ENCODE data around the gene EMC8. TPM values are rescaled to one million over a fixed set of nuclear protein-coding genes. Genes with fewer than 3 reads are reported as not detected.

The EMC8 gene
- 26.3 to 30.1 TPM (median 27.4 TPM) in 3 replicates for total RNA-seq
- long read RNA-seq, transcript EMC8-202 (4 exons, 1,935 nt) = minor isoform, 33 of 86 reads
- long read RNA-seq, transcript EMC8-201 (5 exons, 1,962 nt) = major isoform, 51 of 86 reads
- long read RNA-seq, partial matches to known transcripts = 0 of 86 reads
- long read RNA-seq, other reads (novel, unspliced or antisense) = 2 of 86 reads

GRCh38 chr16:85799497-85800320 is at the start of gene EMC8, which contains the start of gene COX4I1:
Gene EMC8 (minus strand): TSS chr16:85799544. CDS start chr16:85799295, 249 bp downstream.
Gene COX4I1 (plus strand): TSS chr16:85799695. CDS start chr16:85801206, 1,511 bp downstream.
- Mint-ChIP-seq H3K27me3 (ENCODE audit: low read depth) (no peaks in the 10 kb centered on the region), H3K27ac (ENCODE audit: unreplicated experiment) (peak within 1 kb of the TSS; percentile 96), H3K9me3 (ENCODE audit: low read depth) (no peaks in the 10 kb centered on the region), H3K4me3 (ENCODE audit: unreplicated experiment) (peak within 1 kb of the TSS; percentile 85), H3K4me1 (ENCODE audit: low read depth) (peaks cover 43% of the 10 kb centered on the region), H3K36me3 (ENCODE audit: low read depth) (peaks cover 31% of the 10 kb centered on the region)
- peak; percentile 98 for DNase-seq (ENCODE audit: low spot score)
- no peak for TF ChIP-seq CTCF (IDR thresholded peaks at IDR 0.05)

- H3K27me3 Mint-ChIP-seq (ENCODE audit: low read depth) = peaks cover 53% of the 10 kb centered on the region
- TF ChIP-seq CTCF (IDR thresholded peaks at IDR 0.05) = no peak
- H3K9me3 Mint-ChIP-seq (ENCODE audit: low read depth) = no peaks in the 10 kb centered on the region
- no peak overlapping the region for H3K4me3 Mint-ChIP-seq (ENCODE audit: unreplicated experiment)
- DNase-seq (ENCODE audit: low spot score) = peak; percentile 53
- H3K4me1 Mint-ChIP-seq (ENCODE audit: low read depth) = no peaks in the 10 kb centered on the region
- no peaks in the 10 kb centered on the region for H3K36me3 Mint-ChIP-seq (ENCODE audit: low read depth)
- H3K27ac Mint-ChIP-seq (ENCODE audit: unreplicated experiment) = no peak overlapping the region
Observed at GRCh38 chr16:85848986-85849385, 49.6 kb upstream of the EMC8 start.

GRCh38 chr16:85847681-85848601 is 48.6 kb upstream of the EMC8 start:
- H3K4me1 Mint-ChIP-seq (ENCODE audit: low read depth) = no peaks in the 10 kb centered on the region
- peaks cover under 1% of the 10 kb centered on the region for H3K36me3 Mint-ChIP-seq (ENCODE audit: low read depth)
- peaks cover under 1% of the 10 kb centered on the region for H3K9me3 Mint-ChIP-seq (ENCODE audit: low read depth)
- no peak overlapping the region for H3K4me3 Mint-ChIP-seq (ENCODE audit: unreplicated experiment)
- peak; percentile 78 for DNase-seq (ENCODE audit: low spot score)
- no peak overlapping the region for H3K27ac Mint-ChIP-seq (ENCODE audit: unreplicated experiment)
- TF ChIP-seq CTCF (IDR thresholded peaks at IDR 0.05) = no peak
- peaks cover 50% of the 10 kb centered on the region for H3K27me3 Mint-ChIP-seq (ENCODE audit: low read depth)

- peaks cover 50% of the 10 kb centered on the region for H3K27me3 Mint-ChIP-seq (ENCODE audit: low read depth)
- H3K27ac Mint-ChIP-seq (ENCODE audit: unreplicated experiment) = no peak overlapping the region
- TF ChIP-seq CTCF (IDR thresholded peaks at IDR 0.05) = no peak
- no peak overlapping the region for H3K4me3 Mint-ChIP-seq (ENCODE audit: unreplicated experiment)
- no peaks in the 10 kb centered on the region for H3K4me1 Mint-ChIP-seq (ENCODE audit: low read depth)
- peaks cover 6% of the 10 kb centered on the region for H3K9me3 Mint-ChIP-seq (ENCODE audit: low read depth)
- peak; percentile 70 for DNase-seq (ENCODE audit: low spot score)
- H3K36me3 Mint-ChIP-seq (ENCODE audit: low read depth) = peaks cover 1% of the 10 kb centered on the region
Observed at GRCh38 chr16:85847036-85847435, 47.7 kb upstream of the EMC8 start.

GRCh38 chr16:85846461-85846860 is 47.1 kb upstream of the EMC8 start:
- Mint-ChIP-seq H3K4me3 (ENCODE audit: unreplicated experiment) (no peak overlapping the region), H3K9me3 (ENCODE audit: low read depth) (peaks cover 6% of the 10 kb centered on the region), H3K27me3 (ENCODE audit: low read depth) (peaks cover 49% of the 10 kb centered on the region), H3K36me3 (ENCODE audit: low read depth) (peaks cover 1% of the 10 kb centered on the region), H3K4me1 (ENCODE audit: low read depth) (no peaks in the 10 kb centered on the region), H3K27ac (ENCODE audit: unreplicated experiment) (no peak overlapping the region)
- peak; percentile 22 for DNase-seq (ENCODE audit: low spot score)
- no peak for TF ChIP-seq CTCF (IDR thresholded peaks at IDR 0.05)

Data from chondrocyte (in vitro differentiated cells).